C4-2B (cell line): ENCODE data around the gene LCN2.

Experiments used
- ZFX ChIP-seq: fragments of 450-650 bp; IDR thresholded peaks from 2 replicates; pipeline ENCODE4 v1.6.1; 2017
- TF ChIP-seq, protein P1 (sequence below): fragments of 450-650 bp; conservative IDR thresholded peaks from 2 replicates; pipeline ENCODE4 v1.5.1; 2017; ENCODE audit warnings: mild to moderate bottlenecking

DNA sequence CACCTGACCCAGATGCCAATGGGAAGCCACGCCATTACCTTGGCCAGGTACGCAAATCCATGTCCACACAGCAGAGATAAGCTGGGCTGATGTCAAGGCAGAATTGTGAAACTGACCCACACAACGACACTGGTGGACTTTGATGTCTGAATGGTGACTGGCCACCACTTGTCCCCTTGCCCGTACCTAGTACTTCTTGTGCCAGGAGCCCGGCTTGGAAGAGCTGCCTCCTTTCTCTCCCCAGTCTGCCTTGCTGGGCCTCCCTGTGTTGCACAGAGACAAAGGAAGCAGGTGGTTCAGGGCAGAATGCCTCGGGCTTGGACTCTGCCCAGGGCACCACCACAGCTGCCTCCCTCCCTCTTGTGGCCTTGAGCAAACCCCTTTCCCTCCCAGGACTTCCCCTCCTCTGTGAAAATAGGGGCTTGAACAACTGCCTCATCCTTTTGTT is 45.1 kb upstream of the LCN2 start:
- TF ChIP-seq, protein P1, sequence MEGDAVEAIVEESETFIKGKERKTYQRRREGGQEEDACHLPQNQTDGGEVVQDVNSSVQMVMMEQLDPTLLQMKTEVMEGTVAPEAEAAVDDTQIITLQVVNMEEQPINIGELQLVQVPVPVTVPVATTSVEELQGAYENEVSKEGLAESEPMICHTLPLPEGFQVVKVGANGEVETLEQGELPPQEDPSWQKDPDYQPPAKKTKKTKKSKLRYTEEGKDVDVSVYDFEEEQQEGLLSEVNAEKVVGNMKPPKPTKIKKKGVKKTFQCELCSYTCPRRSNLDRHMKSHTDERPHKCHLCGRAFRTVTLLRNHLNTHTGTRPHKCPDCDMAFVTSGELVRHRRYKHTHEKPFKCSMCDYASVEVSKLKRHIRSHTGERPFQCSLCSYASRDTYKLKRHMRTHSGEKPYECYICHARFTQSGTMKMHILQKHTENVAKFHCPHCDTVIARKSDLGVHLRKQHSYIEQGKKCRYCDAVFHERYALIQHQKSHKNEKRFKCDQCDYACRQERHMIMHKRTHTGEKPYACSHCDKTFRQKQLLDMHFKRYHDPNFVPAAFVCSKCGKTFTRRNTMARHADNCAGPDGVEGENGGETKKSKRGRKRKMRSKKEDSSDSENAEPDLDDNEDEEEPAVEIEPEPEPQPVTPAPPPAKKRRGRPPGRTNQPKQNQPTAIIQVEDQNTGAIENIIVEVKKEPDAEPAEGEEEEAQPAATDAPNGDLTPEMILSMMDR = no peak
- no peak for TF ChIP-seq ZFX
